ENCODE measurements around the gene DOK3. TPM values are rescaled to one million over a fixed set of nuclear protein-coding genes. Genes with fewer than 3 reads are reported as not detected.

Gene DOK3
- total RNA-seq, 1 experiment from 2014 or later: 14.5 TPM

- Mint-ChIP-seq H3K36me3 (ENCODE audit: insufficient read depth, unreplicated experiment) (peaks cover 99% of the 10 kb centered on the region), H3K27ac (ENCODE audit: unreplicated experiment) (peak overlapping the region; percentile 78), H3K27me3 (ENCODE audit: unreplicated experiment) (peaks cover 11% of the 10 kb centered on the region), H3K9me3 (ENCODE audit: low read depth, unreplicated experiment) (no peaks in the 10 kb centered on the region), H3K4me1 (ENCODE audit: low read depth, unreplicated experiment) (peaks cover 26% of the 10 kb centered on the region), H3K4me3 (ENCODE audit: low read depth, unreplicated experiment) (peak overlapping the region; percentile 68)
- TF ChIP-seq CTCF (IDR thresholded peaks at IDR 0.05; ENCODE audit: unreplicated experiment): no peak
- intact Hi-C loops (cut with micrococcal nuclease; ENCODE audit: unreplicated experiment): no loop called here
- TSS peak; percentile 0 for BruUV-seq (replicated peaks)
- CTCF ChIA-PET: interaction anchor here (0.6 to 5.1 kb wide), 4 partner anchors 15 to 1007 kb away, joined by 3 to 18 read pairs (median 4); no protein-coding TSS in a partner anchor
- no peak for DNase-seq
Measured at GRCh38 chr5:177493795-177494345, 15.8 kb downstream of the DOK3 start.

GRCh38 chr5:177492841-177493240, 16.8 kb downstream of the DOK3 start:
- no peaks in the 10 kb centered on the region for H3K9me3 Mint-ChIP-seq (ENCODE audit: low read depth, unreplicated experiment)
- H3K4me3 Mint-ChIP-seq (ENCODE audit: low read depth, unreplicated experiment): peak overlapping the region; percentile 8
- peak overlapping the region; percentile 78 for H3K27ac Mint-ChIP-seq (ENCODE audit: unreplicated experiment)
- no TSS peak for BruUV-seq (replicated peaks)
- no peak for DNase-seq
- H3K36me3 Mint-ChIP-seq (ENCODE audit: insufficient read depth, unreplicated experiment): peaks cover 99% of the 10 kb centered on the region
- CTCF ChIA-PET: no interaction called here
- intact Hi-C loops (cut with micrococcal nuclease; ENCODE audit: unreplicated experiment): no loop called here
- H3K4me1 Mint-ChIP-seq (ENCODE audit: low read depth, unreplicated experiment): peaks cover 15% of the 10 kb centered on the region
- peaks cover under 1% of the 10 kb centered on the region for H3K27me3 Mint-ChIP-seq (ENCODE audit: unreplicated experiment)
- TF ChIP-seq CTCF (IDR thresholded peaks at IDR 0.05; ENCODE audit: unreplicated experiment): no peak

GRCh38 chr5:177491983-177492746, 17.5 kb downstream of the DOK3 start:
- BruUV-seq (replicated peaks): no TSS peak
- Mint-ChIP-seq H3K36me3 (ENCODE audit: insufficient read depth, unreplicated experiment) (peaks cover 99% of the 10 kb centered on the region), H3K4me1 (ENCODE audit: low read depth, unreplicated experiment) (peaks cover 14% of the 10 kb centered on the region), H3K27me3 (ENCODE audit: unreplicated experiment) (no peaks in the 10 kb centered on the region), H3K4me3 (ENCODE audit: low read depth, unreplicated experiment) (peak overlapping the region; percentile 8), H3K27ac (ENCODE audit: unreplicated experiment) (peak overlapping the region; percentile 78), H3K9me3 (ENCODE audit: low read depth, unreplicated experiment) (no peaks in the 10 kb centered on the region)
- intact Hi-C loops (cut with micrococcal nuclease; ENCODE audit: unreplicated experiment): no loop called here
- no peak for DNase-seq
- CTCF ChIA-PET: no interaction called here
- no peak for TF ChIP-seq CTCF (IDR thresholded peaks at IDR 0.05; ENCODE audit: unreplicated experiment)

- BruUV-seq (replicated peaks): no TSS peak
- CTCF ChIA-PET: interaction anchor here (0.6 kb wide), 1 partner anchor 65 kb away, joined by 3 read pairs; the partner anchor contains the start of gene GRK6
- peaks cover 14% of the 10 kb centered on the region for H3K4me1 Mint-ChIP-seq (ENCODE audit: low read depth, unreplicated experiment)
- peaks cover 99% of the 10 kb centered on the region for H3K36me3 Mint-ChIP-seq (ENCODE audit: insufficient read depth, unreplicated experiment)
- peak; percentile 97 for TF ChIP-seq CTCF (IDR thresholded peaks at IDR 0.05; ENCODE audit: unreplicated experiment)
- peak; percentile 63 for DNase-seq
- H3K9me3 Mint-ChIP-seq (ENCODE audit: low read depth, unreplicated experiment): no peaks in the 10 kb centered on the region
- H3K27me3 Mint-ChIP-seq (ENCODE audit: unreplicated experiment): no peaks in the 10 kb centered on the region
- intact Hi-C loops (cut with micrococcal nuclease; ENCODE audit: unreplicated experiment): no loop called here
- peak overlapping the region; percentile 18 for H3K4me3 Mint-ChIP-seq (ENCODE audit: low read depth, unreplicated experiment)
- H3K27ac Mint-ChIP-seq (ENCODE audit: unreplicated experiment): no peak overlapping the region
Measured at GRCh38 chr5:177491429-177491945, 18.1 kb downstream of the DOK3 start.
